Measurements from ENCODE around the gene DCAF11. TPM values are rescaled to one million over a fixed set of nuclear protein-coding genes. Genes with fewer than 3 reads are reported as not detected.

DCAF11 gene
- polyA plus RNA-seq, 3 donors = 45.6 to 56.6 (median 48.8) TPM

GRCh38 chr14:24065408-24065807 lies 49.2 kb upstream of the DCAF11 start:
- Histone ChIP-seq H3K27me3 (ENCODE audit: control insufficient read depth in 2 of 2, insufficient read depth in 2 of 2, low read length in 2 of 2) (no peaks in the 10 kb centered on the region), H3K4me1 (ENCODE audit: control insufficient read depth in 1 of 2, insufficient read depth in 2 of 2, low read length in 2 of 2) (no peaks in the 10 kb centered on the region), H3K4me3 (replicated peaks in 1 of 3; ENCODE audit: low read depth in 2 of 3, low read length in 3 of 3) (no peak overlapping the region), H3K4me2 (replicated peaks; ENCODE audit: extremely low read depth, low read length, poor library complexity, severe bottlenecking) (no peak overlapping the region), H3K9ac (ENCODE audit: insufficient read depth, low read length, poor library complexity, severe bottlenecking) (no peak overlapping the region), H4K20me1 (ENCODE audit: insufficient read depth, low read length) (no peaks in the 10 kb centered on the region), H3K36me3 (replicated peaks in 1 of 2; ENCODE audit: control insufficient read depth in 1 of 2, insufficient read depth in 2 of 2, low read length in 2 of 2) (no peaks in the 10 kb centered on the region), H3K79me2 (ENCODE audit: insufficient read depth, low read length) (no peaks in the 10 kb centered on the region), H2AFZ (ENCODE audit: insufficient read depth, low read depth, low read length, poor library complexity, severe bottlenecking) (no peak overlapping the region), H3K27ac (ENCODE audit: low read depth in 1 of 2, low read length in 2 of 2) (no peak overlapping the region), H3K9me3 (replicated peaks in 1 of 2; ENCODE audit: control insufficient read depth in 1 of 2, insufficient read depth in 1 of 2, low read length in 2 of 2) (no peaks in the 10 kb centered on the region)
- intact Hi-C loops (cut with micrococcal nuclease) = no loop called here
- peaks cover 2% of the 10 kb centered on the region for H3K4me1 Mint-ChIP-seq
- WGBS (ENCODE audit: insufficient coverage) = 88% methylated on average over 5 of the region's 8 CpGs
- H3K36me3 Mint-ChIP-seq = no peaks in the 10 kb centered on the region
- H3K4me3 Mint-ChIP-seq = no peak overlapping the region
- H3K27me3 Mint-ChIP-seq (ENCODE audit: low read depth in 3 of 3) = peaks cover 5 to 11% (median 7%) of the 10 kb centered on the region in 3 donors
- no peak for TF ChIP-seq CTCF (IDR thresholded peaks at IDR 0.05)
- DNase-seq = no peak
- peaks cover 0 to 2% (median 0%) of the 10 kb centered on the region in 7 donors for H3K9me3 Mint-ChIP-seq
- H3K27ac Mint-ChIP-seq = peak overlapping the region in 1 of 7 donors; percentile 15

DNA sequence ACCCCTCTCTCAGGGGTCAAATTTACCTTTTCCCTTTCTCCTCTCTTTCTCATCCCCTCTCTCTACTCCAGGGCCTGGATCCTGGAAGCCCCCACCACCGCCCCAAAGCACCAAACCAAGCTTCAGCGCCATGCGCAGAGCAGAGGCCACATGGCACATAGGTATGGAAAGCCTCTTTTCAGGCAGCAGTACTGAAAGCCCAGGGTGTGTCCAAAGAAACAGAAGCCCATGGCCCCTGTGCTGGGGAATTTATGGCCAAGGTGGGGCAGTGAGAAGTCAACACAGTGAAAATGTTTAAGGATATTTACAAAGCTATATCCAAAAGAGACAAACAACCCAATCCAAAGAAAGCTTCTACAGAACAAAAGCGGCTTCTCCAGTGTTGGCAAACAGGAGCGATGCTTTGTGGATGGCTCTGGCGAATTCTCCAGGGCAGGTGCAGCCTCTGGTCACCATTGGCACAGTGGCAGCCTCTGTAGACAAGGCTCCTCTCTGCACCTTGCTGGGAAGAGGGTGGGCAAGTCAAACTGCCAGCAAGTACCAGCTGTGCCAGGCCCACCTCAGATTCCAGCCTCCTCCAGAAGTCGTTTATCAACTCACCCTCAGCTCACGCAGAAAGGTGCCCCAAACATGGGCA lies 48.0 kb upstream of the DCAF11 start:
- no peak overlapping the region for H2AFZ ChIP-seq (ENCODE audit: insufficient read depth, low read depth, low read length, poor library complexity, severe bottlenecking)
- Mint-ChIP-seq H3K9me3 (peaks cover 0 to 2% (median 0%) of the 10 kb centered on the region in 7 donors), H3K27me3 (ENCODE audit: low read depth in 3 of 3) (peaks cover 5 to 14% (median 7%) of the 10 kb centered on the region in 3 donors), H3K4me3 (no peak overlapping the region), H3K27ac (no peak overlapping the region), H3K4me1 (peaks cover 6% of the 10 kb centered on the region), H3K36me3 (no peaks in the 10 kb centered on the region)
- intact Hi-C loops (cut with micrococcal nuclease) = no loop called here
- no peaks in the 10 kb centered on the region for H3K36me3 ChIP-seq (replicated peaks in 1 of 2; ENCODE audit: control insufficient read depth in 1 of 2, insufficient read depth in 2 of 2, low read length in 2 of 2)
- WGBS (ENCODE audit: insufficient coverage) = 93% methylated on average over 4 of the region's 8 CpGs
- H3K9me3 ChIP-seq (replicated peaks in 1 of 2; ENCODE audit: control insufficient read depth in 1 of 2, insufficient read depth in 1 of 2, low read length in 2 of 2) = no peaks in the 10 kb centered on the region
- H4K20me1 ChIP-seq (ENCODE audit: insufficient read depth, low read length) = no peaks in the 10 kb centered on the region
- no peak for TF ChIP-seq CTCF (IDR thresholded peaks at IDR 0.05)
- no peak for DNase-seq
- H3K4me2 ChIP-seq (replicated peaks; ENCODE audit: extremely low read depth, low read length, poor library complexity, severe bottlenecking) = no peak overlapping the region
- no peak overlapping the region for H3K27ac ChIP-seq (ENCODE audit: low read depth in 1 of 2, low read length in 2 of 2)
- H3K4me3 ChIP-seq (replicated peaks in 1 of 3; ENCODE audit: low read depth in 2 of 3, low read length in 3 of 3) = no peak overlapping the region
- H3K9ac ChIP-seq (ENCODE audit: insufficient read depth, low read length, poor library complexity, severe bottlenecking) = no peak overlapping the region
- H3K79me2 ChIP-seq (ENCODE audit: insufficient read depth, low read length) = no peaks in the 10 kb centered on the region
- no peaks in the 10 kb centered on the region for H3K4me1 ChIP-seq (ENCODE audit: control insufficient read depth in 1 of 2, insufficient read depth in 2 of 2, low read length in 2 of 2)
- no peaks in the 10 kb centered on the region for H3K27me3 ChIP-seq (ENCODE audit: control insufficient read depth in 2 of 2, insufficient read depth in 2 of 2, low read length in 2 of 2)
